Smooth muscle cell (in vitro differentiated cells): Measurements from ENCODE around the gene TFEB. TPM values are rescaled to one million over a fixed set of nuclear protein-coding genes. Genes with fewer than 3 reads are reported as not detected.
"Not testable (repeated sequence)": the region's sequence is repeated elsewhere in the genome, so short reads cannot be mapped to it uniquely, and the experiment has no call there.

Experiments used
- DNase-seq: peaks from one replicate; lab custom pipeline; 2025; ENCODE audit not compliant: unreplicated experiment; lab: John Stamatoyannopoulos, UW
- H2AFZ ChIP-seq: fragments of 200-600 bp; sonication (generic); 2 replicates; pipeline ENCODE4 v1.6.0; 2016; ENCODE audit warnings: antibody characterized with exemption, low read depth, mild to moderate bottlenecking
- H3F3A ChIP-seq: fragments of 200-600 bp; sonication (generic); 2 replicates; pipeline ENCODE4 v1.6.0; 2017; ENCODE audit warnings: antibody characterized with exemption, low read depth
- H3K27ac ChIP-seq: fragments of 200-600 bp; sonication (generic); 2 replicates; pipeline ENCODE4 v1.5.1; 2016; ENCODE audit warnings: low read depth, mild to moderate bottlenecking
- H3K27me3 ChIP-seq: fragments of 200-600 bp; sonication (generic); 2 replicates; pipeline ENCODE4 v1.6.1; 2016; ENCODE audit warnings: low read depth, mild to moderate bottlenecking
- H3K36me3 ChIP-seq: fragments of 200-600 bp; sonication (generic); 2 replicates; pipeline ENCODE4 v1.5.1; 2016; ENCODE audit warnings: low read depth
- H3K4me1 ChIP-seq: fragments of 200-600 bp; sonication (generic); 2 replicates; pipeline ENCODE4 v1.5.1; 2016; ENCODE audit warnings: low read depth
- H3K4me2 ChIP-seq: fragments of 200-600 bp; sonication (generic); 2 replicates; pipeline ENCODE4 v1.6.0; 2016; ENCODE audit warnings: mild to moderate bottlenecking
- H3K4me3 ChIP-seq: fragments of 200-600 bp; sonication (generic); 2 replicates; pipeline ENCODE4 v1.5.1; 2016; ENCODE audit warnings: mild to moderate bottlenecking
- H3K79me2 ChIP-seq: fragments of 200-600 bp; sonication (generic); 2 replicates; pipeline ENCODE4 v1.6.0; 2016; ENCODE audit warnings: low read depth, mild to moderate bottlenecking
- H3K9ac ChIP-seq: fragments of 200-600 bp; sonication (generic); 2 replicates; pipeline ENCODE4 v1.6.0; 2016; ENCODE audit warnings: low read depth
- H3K9me3 ChIP-seq: fragments of 200-600 bp; sonication (generic); replicated peaks from 2 replicates; pipeline ENCODE4 v1.5.1; 2016; ENCODE audit warnings: low read depth
- H4K20me1 ChIP-seq: fragments of 200-600 bp; sonication (generic); 2 replicates; pipeline ENCODE4 v1.6.0; 2016; ENCODE audit warnings: low read depth
- WGBS: methylation state at CpG from one replicate; pipeline ENCODE4 v1.1.7; 2016; ENCODE audit warnings: low lambda C conversion rate; 5-methylcytosine and 5-hydroxymethylcytosine counted together
- polyA plus RNA-seq: library from polyadenylated mRNA; unstranded; fragments of >200 nt; fragmentation: Nextera tagmentation; extraction: Ambion mirVana; gene quantifications from 2 replicates; pipeline ENCODE4 v1.2.1, GENCODE V29; 2016
- total RNA-seq: library from RNA; depleted of rRNA; stranded (reverse); fragments of >200 nt; gene quantifications from 2 replicates; pipeline ENCODE4 v1.2.3, GENCODE V29; 2014
- TF ChIP-seq, protein P1 (sequence below): fragments of 200-600 bp; sonication (generic); IDR thresholded peaks from 2 replicates; pipeline ENCODE4 v1.5.1; 2017; ENCODE audit warnings: borderline replicate concordance, mild to moderate bottlenecking, antibody characterized with exemption; ENCODE audit not compliant: insufficient read depth, poor library complexity, severe bottlenecking

The TFEB gene
- total and polyA plus RNA-seq, 2 experiments from 2014 or later, result 15.3 to 15.7 TPM

DNA sequence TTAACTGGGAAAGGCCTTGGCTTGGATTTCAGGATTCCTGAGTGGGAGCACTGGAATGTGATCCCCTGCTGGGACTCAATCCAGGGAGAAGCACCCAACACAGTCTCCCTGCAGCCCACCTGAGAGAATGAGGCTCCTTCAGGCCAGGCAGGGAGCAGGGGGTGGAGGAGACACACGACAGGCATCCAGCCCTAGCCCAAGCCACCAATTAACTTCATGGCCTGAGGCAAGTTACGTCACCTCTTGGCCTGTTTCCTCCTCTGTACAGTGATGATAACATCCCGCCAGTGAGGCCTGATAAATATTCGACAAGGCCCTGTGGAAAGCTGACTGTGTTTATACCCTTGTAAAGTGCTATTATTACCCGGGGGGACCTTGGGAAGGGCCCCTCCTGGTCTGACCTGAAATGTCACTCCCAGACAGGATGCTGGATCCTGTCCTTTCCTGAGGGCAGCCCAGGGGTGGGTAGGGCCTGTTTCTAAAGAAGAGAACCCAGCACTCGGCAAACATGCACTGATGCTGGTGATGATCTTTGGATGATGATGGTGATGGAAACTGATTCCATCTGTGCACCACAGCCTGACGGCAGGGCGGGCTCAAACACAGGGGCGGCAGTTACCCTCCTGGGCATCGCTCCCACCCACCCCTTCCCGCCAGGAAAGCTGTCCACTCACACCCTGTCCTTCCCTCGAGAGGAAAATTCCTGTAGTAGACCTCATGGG lies 31.9 kb upstream of the TFEB start:
- 44% methylated on average over 12 of the region's 12 CpGs for WGBS
- TF ChIP-seq, protein P1, sequence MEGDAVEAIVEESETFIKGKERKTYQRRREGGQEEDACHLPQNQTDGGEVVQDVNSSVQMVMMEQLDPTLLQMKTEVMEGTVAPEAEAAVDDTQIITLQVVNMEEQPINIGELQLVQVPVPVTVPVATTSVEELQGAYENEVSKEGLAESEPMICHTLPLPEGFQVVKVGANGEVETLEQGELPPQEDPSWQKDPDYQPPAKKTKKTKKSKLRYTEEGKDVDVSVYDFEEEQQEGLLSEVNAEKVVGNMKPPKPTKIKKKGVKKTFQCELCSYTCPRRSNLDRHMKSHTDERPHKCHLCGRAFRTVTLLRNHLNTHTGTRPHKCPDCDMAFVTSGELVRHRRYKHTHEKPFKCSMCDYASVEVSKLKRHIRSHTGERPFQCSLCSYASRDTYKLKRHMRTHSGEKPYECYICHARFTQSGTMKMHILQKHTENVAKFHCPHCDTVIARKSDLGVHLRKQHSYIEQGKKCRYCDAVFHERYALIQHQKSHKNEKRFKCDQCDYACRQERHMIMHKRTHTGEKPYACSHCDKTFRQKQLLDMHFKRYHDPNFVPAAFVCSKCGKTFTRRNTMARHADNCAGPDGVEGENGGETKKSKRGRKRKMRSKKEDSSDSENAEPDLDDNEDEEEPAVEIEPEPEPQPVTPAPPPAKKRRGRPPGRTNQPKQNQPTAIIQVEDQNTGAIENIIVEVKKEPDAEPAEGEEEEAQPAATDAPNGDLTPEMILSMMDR, result no peak
- no peak for DNase-seq
- Histone ChIP-seq H3K4me2 (no peak overlapping the region), H3K36me3 (no peaks in the 10 kb centered on the region), H3K79me2 (no peaks in the 10 kb centered on the region), H3K9me3 (no peaks in the 10 kb centered on the region), H3K27ac (peak overlapping the region; percentile 10), H3F3A (no peaks in the 10 kb centered on the region), H4K20me1 (no peaks in the 10 kb centered on the region), H3K27me3 (peaks cover 5% of the 10 kb centered on the region), H3K4me3 (no peak overlapping the region), H3K4me1 (no peaks in the 10 kb centered on the region), H3K9ac (no peak overlapping the region), H2AFZ (no peak overlapping the region)

- WGBS, result 94% methylated on average over 4 of the region's 4 CpGs
- H2AFZ ChIP-seq, result not testable (repeated sequence)
These were observed 30.7 kb upstream of the TFEB start for GRCh38 chr6:41766043-41766664.

GRCh38 chr6:41763470-41763869 lies 28.1 kb upstream of the TFEB start:
- Histone ChIP-seq H3K79me2 (no peaks in the 10 kb centered on the region), H2AFZ (no peak overlapping the region), H3K9ac (no peak overlapping the region), H3F3A (no peaks in the 10 kb centered on the region), H3K4me2 (no peak overlapping the region), H3K27ac (no peak overlapping the region), H3K27me3 (peaks cover 5% of the 10 kb centered on the region), H4K20me1 (no peaks in the 10 kb centered on the region), H3K4me3 (no peak overlapping the region), H3K9me3 (no peaks in the 10 kb centered on the region), H3K36me3 (no peaks in the 10 kb centered on the region), H3K4me1 (no peaks in the 10 kb centered on the region)
- 58% methylated on average over 2 of the region's 2 CpGs for WGBS
- DNase-seq, result no peak
- TF ChIP-seq, protein P1, result no peak

More at GRCh38 chr6:41766043-41766664, 30.7 kb upstream of the TFEB start:
- H3K79me2 ChIP-seq, H4K20me1 ChIP-seq, H3K4me3 ChIP-seq, H3K36me3 ChIP-seq, H3F3A ChIP-seq, H3K4me2 ChIP-seq, H3K9ac ChIP-seq, H3K4me1 ChIP-seq, DNase-seq, H3K27me3 ChIP-seq, H3K9me3 ChIP-seq, H3K27ac ChIP-seq: not testable (repeated sequence)

- WGBS, result 87% methylated on average over 2 of the region's 2 CpGs
- Histone ChIP-seq H3K27me3 (peaks cover 2% of the 10 kb centered on the region), H3K9me3 (no peaks in the 10 kb centered on the region), H3K4me3 (no peak overlapping the region), H4K20me1 (no peaks in the 10 kb centered on the region), H3K4me1 (no peaks in the 10 kb centered on the region), H3K36me3 (no peaks in the 10 kb centered on the region), H3K4me2 (no peak overlapping the region), H3K27ac (no peak overlapping the region), H2AFZ (no peak overlapping the region), H3K9ac (no peak overlapping the region), H3K79me2 (no peaks in the 10 kb centered on the region), H3F3A (no peaks in the 10 kb centered on the region)
- TF ChIP-seq, protein P1, result no peak
- no peak for DNase-seq
These were observed 24.6 kb upstream of the TFEB start for GRCh38 chr6:41759905-41760579.
